ENCODE measurements around the gene A3GALT2. TPM values are rescaled to one million over a fixed set of nuclear protein-coding genes. Genes with fewer than 3 reads are reported as not detected.

The A3GALT2 gene
- total and polyA plus RNA-seq, 9 of the 15 experiments (the other 6 are each of a cell fraction or from before 2014, with no cell fraction given): not detected

GRCh38 chr1:33322109-33322508, 1.2 kb upstream of the A3GALT2 start:
- Histone ChIP-seq H3K27me3 (ENCODE audit: control insufficient read depth in 2 of 2, insufficient read depth in 2 of 2, low read length in 2 of 2) (peaks cover 20 to 34% of the 10 kb centered on the region in 2 experiments), H3K4me2 (ENCODE audit: insufficient read depth, low read length) (no peak overlapping the region), H3K79me2 (ENCODE audit: control insufficient read depth, insufficient read depth, low read length) (no peaks in the 10 kb centered on the region), H3K9me3 (replicated peaks; ENCODE audit: control insufficient read depth, insufficient read depth, low read depth, low read length) (no peaks in the 10 kb centered on the region), H3K4me3 (no peak overlapping the region), H3K9me1 (ENCODE audit: control insufficient read depth, insufficient read depth, low read length) (no peaks in the 10 kb centered on the region), H3K4me1 (replicated peaks in 1 of 2; ENCODE audit: control insufficient read depth in 2 of 2, insufficient read depth in 2 of 2, low read length in 2 of 2) (no peaks in the 10 kb centered on the region), H4K20me1 (replicated peaks; ENCODE audit: control insufficient read depth, insufficient read depth, low read length) (peaks cover 12% of the 10 kb centered on the region; the same call in 1 of the 2 replicates), H3K36me3 (ENCODE audit: control insufficient read depth, insufficient read depth, low read length) (peaks cover 42% of the 10 kb centered on the region; the same call in 2 of the 3 replicates), H3K27ac (ENCODE audit: extremely low read depth, low read depth, low read length) (no peak overlapping the region), H3K9ac (ENCODE audit: insufficient read depth in 1 of 2, low read depth in 2 of 2, low read length in 2 of 2) (no peak overlapping the region), H2AFZ (ENCODE audit: low read depth, low read length) (no peak overlapping the region)
- FAIRE-seq: no peak
- no peak for ATAC-seq
- no TSS peak for BruUV-seq (replicated peaks)
- ChIA-PET POLR2A (interaction anchor here (1.0 to 1.3 kb wide), 2 partner anchors 8 to 9 kb away, joined by 3 to 5 read pairs; no protein-coding TSS in a partner anchor), CTCF (ENCODE audit: low intra/inter-chr PET ratio) (no interaction called here)
- no peak for DNase-seq (ENCODE audit: extremely low read depth in 1 of 4, low spot score in 3 of 4)
- TF ChIP-seq ZFP30 (CRISPR knock-in tag; IDR thresholded peaks at IDR 0.05; ENCODE audit: borderline replicate concordance) (no peak), CREBBP (IDR thresholded peaks at IDR 0.05; ENCODE audit: low read depth, low read length) (no peak), EP300 (IDR thresholded peaks at IDR 0.05; ENCODE audit: low read length) (no peak), ZNF311 (CRISPR knock-in tag; IDR thresholded peaks at IDR 0.05) (no peak), SMARCA5 (IDR thresholded peaks at IDR 0.05) (no peak), DMBX1 (CRISPR knock-in tag; IDR thresholded peaks at IDR 0.05; ENCODE audit: borderline replicate concordance) (no peak), IRF1 (CRISPR knock-in tag; IDR thresholded peaks at IDR 0.05; ENCODE audit: borderline replicate concordance) (no peak), ETS2 (tag; IDR thresholded peaks at IDR 0.05; ENCODE audit: borderline replicate concordance, poor library complexity, severe bottlenecking) (no peak), LARP7 (IDR thresholded peaks at IDR 0.05) (no peak), ESRRB (CRISPR knock-in tag; IDR thresholded peaks at IDR 0.05; ENCODE audit: borderline replicate concordance) (no peak), POLR3A (IDR thresholded peaks at IDR 0.05; ENCODE audit: borderline replicate concordance, extremely low read depth, insufficient read depth, insufficient read length) (no peak), SUPT5H (IDR thresholded peaks at IDR 0.05) (no peak), E2F4 (CRISPR knock-in tag; IDR thresholded peaks at IDR 0.05; ENCODE audit: low read depth) (no peak), TGIF2 (CRISPR knock-in tag; IDR thresholded peaks at IDR 0.05) (no peak)
- in situ Hi-C loops (cut with MboI): no loop called here
- intact Hi-C loops (cut with micrococcal nuclease): no loop called here
- WGBS (ENCODE audit: insufficient coverage, low coverage, missing lambda C conversion rate): 58% methylated on average over 4 of the region's 6 CpGs
